Mammary epithelial cell (primary cell): ENCODE data around the gene PTPN11.

Experiments used
- CTCF ChIP-seq, 2 donors: IDR thresholded peaks in 1 of 2; conservative IDR thresholded peaks in 1 of 2; 2 replicates each; pipeline ENCODE4 v1.5.1; 2011 to 2012; ENCODE audit warnings: inconsistent platforms in 2 of 2, low read length in 2 of 2, mild to moderate bottlenecking in 2 of 2, control low read depth in 1 of 2, low read depth in 1 of 2; ENCODE audit not compliant: insufficient read depth in 1 of 2; ENCODE audit errors: extremely low read depth in 1 of 2
- EZH2 ChIP-seq: IDR thresholded peaks from 2 replicates; pipeline ENCODE4 v1.6.1; 2012; ENCODE audit warnings: low read length, inconsistent platforms, borderline replicate concordance

DNA sequence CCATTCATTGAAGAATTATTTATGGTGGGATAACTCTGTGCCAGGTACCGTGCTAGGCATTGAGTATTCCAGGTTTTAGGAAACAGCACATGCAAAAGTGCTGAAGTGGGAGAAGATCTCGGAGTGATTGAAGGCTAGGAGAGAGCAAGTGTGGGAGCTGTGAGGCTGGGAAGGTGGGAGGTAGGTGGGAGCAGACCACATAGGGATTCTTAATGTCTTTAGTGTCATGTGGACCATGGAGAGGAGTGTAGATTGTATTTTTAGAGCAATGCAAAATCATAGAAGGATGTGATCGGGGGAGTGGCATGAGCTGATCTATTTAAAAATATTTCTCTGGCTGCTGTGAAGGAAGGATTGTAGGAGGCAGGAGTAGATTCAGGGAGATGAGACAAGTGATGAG is 5.4 kb downstream of the PTPN11 start:
- TF ChIP-seq CTCF (conservative IDR thresholded peaks at IDR 0.05 in 1 of 2, IDR thresholded peaks at IDR 0.05 in 1 of 2; ENCODE audit: extremely low read depth in 1 of 2, insufficient read depth in 1 of 2, low read depth in 1 of 2, low read length in 2 of 2) (no peak), EZH2 (no peak)
